GM19025 (cell line): Measurements from ENCODE around the gene FBXO31.
"Not testable (repeated sequence)": the region's sequence is repeated elsewhere in the genome, so short reads cannot be mapped to it uniquely, and the experiment has no call there.

Experiments
- ATAC-seq: cut with Tn5 transposase; IDR thresholded peaks from one replicate; pipeline ENCODE4 v1.9.1; 2021; ENCODE audit warnings: mild to moderate bottlenecking, low read depth, moderate library complexity; ENCODE audit not compliant: unreplicated experiment

Gene FBXO31

DNA sequence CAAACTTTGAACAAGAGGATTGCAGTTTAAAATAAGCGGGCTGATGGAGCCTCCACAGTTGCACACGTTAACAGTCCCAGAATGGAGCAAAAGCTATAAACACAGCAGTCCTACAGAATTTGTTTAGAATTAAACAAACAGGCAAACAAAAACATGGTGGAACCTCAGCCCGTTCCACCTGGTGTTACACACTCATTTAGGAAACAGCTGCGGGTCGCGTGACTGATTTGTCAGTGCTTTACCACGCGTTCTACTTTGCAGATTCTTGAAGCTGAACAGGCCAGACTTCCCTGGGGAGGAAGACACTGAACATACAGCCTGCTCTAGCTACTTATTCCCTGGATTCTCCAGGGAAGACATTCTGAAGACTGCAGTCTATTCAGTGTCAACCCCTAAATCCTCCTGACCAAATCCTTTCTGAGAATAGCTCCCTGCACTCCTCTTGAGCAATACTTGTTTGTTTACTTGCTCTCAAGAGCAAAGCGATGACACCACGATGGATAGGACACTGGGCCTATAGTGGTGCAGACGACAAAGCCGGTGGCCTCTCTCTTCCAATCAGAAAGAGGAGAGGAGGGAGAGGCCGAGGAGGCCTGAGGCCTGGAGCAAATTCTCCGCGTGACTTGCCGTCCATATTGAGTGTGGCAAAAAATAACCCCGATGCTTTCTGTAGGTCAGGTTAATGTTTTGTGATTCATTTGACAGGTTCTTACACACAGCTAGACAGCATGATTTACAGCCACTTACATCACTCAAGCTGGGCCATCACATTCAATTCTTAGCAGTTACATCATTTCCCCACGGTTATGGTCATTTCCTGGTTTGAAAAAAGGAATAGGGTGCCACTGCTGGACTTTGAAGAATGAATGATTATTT, 4.6 kb upstream of the FBXO31 start:
- peak; percentile 45 for ATAC-seq

DNA sequence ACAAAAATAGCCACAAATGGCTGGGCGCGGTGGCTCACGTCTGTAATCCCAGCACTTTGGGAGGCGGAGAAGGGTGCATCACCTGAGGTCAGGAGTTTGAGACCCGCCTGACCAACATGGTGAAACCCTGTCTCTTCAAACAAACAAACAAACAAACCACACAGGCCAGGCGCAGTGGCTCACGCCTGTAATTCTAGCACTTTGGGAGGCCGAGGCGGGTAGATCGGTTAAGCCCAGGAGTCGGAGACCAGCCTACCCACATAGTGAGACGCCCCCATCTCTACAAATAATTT, 1.2 kb upstream of the FBXO31 start:
- not testable (repeated sequence) for ATAC-seq

DNA sequence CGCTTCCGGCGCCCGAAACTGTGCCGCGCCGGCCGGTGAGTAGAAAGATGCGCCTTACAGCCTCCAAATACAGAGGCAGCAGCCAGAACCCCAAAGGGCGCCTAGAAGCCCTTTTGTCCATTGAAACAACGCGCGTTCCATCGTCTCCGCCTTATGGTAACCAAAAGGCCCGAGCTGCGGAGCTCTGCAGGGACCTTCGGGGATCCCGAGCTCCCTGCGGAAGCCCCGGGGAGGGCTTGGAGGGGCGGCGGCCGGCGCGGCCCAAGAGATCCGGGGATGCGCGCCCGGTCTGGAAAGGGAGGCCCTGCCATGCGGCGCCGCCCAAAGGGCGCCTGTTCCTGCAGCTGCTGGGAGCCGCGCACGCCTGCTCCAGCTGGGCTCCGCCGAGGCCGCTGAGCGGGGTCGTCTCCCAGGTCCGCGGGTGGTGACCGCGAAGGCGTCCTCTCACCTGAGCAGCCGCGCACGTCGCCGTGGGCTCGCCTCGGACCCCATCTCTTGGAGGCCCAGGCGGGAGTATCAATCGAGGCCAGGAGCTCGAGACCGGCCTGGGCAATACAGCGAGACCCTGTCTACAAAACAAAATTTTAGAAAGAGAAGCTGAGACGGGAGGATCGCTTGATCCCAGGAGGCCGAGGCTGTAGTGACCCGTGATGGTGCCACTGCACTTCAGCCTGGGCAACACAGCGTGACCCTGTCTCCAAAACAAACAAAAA, 742 bp upstream of the FBXO31 start:
- ATAC-seq = peak; percentile 30

DNA sequence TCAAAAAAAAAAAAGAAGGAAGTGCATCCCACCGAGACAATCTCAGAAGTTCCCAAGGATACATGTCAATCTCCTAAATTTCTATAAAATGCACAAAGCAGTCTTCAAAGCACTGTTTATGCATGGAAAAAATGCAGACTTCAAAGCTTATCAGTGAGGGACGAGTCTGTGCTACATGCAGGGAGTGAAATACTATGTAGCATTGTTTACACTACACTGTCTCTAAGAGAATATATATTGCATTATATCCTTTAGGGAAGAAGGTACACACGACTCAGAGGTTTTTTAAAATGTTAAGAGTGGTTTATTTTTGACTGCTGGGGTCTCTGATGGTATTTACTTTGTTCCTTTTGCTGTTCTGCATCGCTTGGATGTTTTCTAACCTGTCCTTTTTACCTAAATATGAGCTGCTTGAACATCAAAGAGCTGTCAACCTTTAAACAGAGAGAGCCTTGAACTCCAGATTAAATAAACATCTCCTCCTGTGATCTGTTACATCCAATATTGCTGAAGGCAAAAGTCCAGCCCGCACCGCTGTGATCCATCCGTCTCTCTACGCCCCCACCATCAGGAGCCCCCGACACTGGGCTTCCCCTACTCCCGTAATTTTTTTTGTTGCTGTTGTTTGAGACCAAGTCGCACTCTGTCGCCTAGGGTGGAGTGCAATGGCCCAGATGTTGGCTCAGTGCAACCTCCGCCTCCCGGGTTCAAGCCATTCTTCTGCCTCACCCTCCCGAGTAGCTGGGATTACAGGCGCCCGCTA, 1.4 kb downstream of the FBXO31 start:
- no peak for ATAC-seq

DNA sequence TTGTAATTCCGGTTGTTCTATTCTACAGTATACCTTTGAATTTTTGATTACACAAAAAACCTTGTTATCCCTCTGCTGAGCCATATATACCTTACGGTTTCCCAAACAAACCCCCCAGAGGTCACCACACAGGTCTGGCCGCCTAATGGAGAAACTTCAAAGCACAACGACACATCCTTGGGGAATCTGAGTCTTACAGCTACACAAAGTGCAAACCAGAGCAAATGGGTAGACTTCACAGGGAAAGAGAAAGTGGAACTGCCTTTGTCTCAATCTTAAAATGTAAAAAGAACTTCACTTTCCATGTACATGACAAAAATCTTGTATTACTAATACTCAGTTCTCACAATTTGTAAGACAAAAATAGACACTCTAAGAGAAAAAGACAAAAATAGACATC, 2.7 kb downstream of the FBXO31 start:
- ATAC-seq = no peak

DNA sequence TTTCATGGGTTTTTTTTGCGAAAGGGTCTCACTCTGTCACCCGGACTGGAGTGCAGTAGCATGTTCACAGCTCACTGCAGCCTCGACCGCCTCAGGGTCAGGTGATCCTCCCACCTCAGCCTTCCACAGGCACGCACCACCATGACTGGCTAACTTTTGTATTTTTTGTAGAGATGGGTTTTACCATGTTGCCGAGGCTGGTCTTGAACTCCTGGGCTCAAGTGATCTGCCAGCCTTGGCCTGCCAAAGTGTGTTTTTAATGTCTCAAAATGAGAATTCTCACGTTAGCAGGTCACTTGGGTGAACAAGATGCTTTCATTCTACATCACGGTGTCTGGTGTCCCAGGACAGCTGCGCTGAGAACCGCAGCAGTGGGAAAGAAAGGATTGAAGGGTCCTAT, 3.2 kb downstream of the FBXO31 start:
- ATAC-seq = no peak

DNA sequence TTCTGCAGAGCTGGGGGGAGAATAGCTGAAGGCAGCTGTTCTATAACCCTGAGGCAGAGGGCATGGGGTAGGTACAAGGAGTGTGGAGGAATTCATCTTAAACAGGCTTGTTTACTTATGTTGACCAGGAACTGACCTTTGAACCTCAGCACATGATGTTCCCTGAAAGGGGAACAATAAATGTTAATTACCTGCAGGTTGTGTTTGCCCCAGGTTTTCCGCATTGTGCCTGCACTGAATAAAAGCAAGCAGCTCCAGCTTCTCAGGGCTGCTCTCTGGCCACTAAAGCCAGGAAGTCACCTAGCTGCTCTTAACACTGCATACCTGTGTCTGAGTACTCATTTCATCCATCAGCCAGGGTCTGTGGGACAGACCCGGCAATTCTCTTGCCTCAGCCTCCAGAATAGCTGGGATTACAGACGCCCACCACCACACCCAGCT, 4.2 kb downstream of the FBXO31 start:
- ATAC-seq = not testable (repeated sequence)

DNA sequence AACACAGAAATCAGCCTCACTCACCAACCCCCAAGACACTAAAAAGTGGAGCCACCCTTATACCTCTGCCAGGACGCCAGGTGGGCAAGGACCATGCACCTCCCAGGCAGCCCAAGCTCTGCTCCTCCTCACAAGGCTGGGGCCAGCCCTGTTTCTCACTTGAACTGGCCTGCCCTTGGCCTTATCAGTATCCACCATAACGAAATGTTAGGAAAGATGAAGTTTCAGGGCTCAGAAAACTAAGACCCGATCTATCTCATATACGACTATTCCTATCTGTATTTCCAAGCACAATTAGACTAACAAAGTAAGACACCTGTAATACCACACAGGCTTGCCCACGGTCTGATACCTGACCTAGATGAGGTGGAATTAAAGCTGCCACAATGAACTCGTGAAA, 6.9 kb downstream of the FBXO31 start:
- no peak for ATAC-seq

DNA sequence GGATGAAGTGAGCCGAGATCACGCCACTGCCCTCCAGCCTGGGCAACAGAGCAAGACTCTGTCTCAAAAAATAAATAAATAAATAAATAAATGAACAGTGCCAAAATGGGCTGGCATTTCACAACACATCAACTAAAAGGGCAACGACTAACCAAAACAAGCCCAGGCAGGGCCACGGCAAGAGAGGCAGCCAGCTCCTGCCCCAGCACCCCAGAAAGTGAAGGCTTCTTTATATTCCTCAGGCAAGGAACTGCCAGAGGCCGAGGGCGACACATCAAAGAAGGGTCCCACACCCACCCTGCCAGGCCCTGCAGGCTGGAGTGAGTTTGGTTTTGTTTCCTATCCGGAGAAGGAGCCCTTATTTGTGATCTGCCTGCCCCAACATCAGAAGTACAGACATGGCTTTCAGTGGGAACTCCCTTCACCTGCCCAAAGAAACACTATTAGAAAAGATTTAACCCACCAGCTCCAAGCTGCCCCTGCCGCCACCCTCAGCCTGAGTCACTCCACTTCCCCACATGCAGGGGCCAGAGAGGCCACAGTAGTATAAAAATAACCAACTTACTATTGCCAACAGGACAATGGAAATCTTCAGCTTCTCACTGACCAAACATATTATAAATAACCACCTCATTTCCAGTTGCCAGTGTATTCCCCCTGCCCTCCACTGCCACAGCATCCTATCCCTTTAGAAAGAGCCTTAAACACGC, 8.0 kb downstream of the FBXO31 start:
- ATAC-seq = no peak

DNA sequence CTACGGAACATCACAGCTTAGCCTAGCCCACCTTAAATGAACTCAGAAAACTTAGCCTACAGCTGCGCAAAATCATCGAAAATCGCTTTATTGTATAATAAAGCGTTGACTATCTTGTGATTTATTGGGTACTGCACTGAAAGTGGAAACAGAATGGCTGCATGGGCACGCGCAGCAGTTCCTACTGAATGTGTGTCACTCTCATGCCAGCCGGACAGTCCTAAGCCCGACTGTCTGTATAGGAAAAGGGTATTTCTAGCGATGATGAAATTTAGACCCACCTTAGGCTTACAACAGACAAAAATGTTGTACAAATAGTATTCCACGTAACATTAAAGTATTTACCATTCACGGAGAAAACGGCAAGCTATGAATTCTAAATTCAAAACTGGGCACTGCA, 9.3 kb downstream of the FBXO31 start:
- ATAC-seq = no peak

DNA sequence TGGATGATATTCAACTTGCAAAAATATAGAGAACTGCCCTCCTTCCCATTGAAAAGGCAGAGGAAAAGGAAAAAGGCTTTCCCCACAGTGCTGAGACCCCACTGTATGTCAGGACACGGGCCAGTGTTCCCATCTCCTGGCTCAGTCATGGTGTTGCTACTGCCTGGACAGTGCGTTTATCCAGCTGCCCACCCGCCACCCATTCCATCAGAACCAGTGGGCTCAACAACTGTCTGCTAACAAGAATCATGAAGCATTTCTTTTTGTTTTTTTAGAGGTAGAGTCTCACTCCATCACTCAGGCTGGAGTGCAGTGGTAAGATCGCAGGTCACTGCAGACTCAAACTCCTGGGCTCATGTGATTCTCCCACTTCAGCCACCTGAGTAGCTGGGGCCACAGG, 11.3 kb downstream of the FBXO31 start:
- no peak for ATAC-seq

DNA sequence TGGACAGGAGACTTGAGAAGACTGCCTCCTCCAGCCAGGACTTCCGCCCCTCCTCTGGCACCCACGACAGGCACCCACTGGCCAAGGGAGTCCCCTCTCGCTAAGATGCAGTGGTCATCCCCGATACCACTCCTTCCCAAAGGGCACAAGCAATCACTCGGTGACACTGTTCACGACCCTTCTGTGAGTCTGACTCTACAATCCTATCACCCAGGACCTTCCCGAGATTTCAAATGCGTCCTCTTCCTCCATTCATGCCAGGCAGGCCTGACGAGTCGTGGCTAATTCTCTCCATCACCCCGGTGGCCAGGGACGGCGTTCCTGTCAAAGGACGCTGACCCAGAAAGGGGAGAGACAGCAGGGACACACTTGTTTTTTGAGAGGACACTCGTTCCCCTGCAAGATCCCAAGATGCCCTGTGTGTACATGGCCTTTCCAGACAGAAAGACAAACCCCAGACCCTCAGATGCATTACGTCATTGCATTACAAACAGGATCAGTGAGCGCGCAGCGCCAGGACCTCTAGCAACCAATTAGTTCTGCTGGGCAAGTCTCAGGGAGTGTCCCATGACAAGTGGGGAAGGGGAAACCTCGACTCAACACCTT, 12.2 kb downstream of the FBXO31 start:
- no peak for ATAC-seq

DNA sequence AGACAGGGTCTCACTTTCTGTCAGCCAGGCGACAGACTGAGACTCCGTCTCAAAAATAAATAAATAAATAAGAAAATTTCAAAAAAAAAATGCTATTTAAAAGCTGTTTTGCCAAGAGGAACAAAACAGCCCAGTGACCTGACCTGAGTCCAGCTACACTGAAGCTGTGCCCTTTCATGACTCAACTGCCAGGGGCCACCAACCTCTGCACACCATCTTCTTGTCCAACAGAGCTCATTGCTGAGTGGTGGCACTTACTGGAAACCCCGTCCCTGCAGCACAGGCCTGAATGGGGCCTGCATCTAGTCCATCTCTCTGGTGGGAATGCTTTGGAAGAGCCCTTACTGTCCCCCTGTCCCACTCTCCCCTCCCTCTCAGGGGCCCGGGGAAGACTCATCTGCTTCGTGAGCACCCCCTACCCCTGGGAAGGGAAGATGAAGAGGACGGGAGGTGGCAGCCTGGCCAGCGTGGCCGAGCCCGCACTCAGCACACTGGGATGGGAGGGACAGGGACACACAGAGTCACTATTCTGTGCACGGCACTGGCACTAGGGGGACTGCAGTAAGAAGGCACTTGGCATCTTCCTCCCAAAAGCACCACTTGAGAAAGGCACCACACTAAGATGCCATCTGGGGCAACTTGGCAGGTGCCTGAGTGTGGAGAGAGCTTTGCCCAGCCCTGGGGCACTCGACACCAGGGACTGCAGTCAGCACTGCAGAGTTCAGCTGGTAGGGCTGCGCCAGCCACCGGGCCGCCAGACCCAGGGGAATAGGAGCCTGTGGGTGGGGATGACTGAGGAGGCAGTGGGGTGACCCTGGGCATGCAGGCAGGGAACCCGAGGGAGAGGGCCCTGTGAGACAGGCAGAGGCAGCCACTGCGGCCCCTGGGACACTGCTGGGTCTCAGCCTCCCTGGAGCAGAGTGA, 13.5 kb downstream of the FBXO31 start:
- ATAC-seq = no peak

DNA sequence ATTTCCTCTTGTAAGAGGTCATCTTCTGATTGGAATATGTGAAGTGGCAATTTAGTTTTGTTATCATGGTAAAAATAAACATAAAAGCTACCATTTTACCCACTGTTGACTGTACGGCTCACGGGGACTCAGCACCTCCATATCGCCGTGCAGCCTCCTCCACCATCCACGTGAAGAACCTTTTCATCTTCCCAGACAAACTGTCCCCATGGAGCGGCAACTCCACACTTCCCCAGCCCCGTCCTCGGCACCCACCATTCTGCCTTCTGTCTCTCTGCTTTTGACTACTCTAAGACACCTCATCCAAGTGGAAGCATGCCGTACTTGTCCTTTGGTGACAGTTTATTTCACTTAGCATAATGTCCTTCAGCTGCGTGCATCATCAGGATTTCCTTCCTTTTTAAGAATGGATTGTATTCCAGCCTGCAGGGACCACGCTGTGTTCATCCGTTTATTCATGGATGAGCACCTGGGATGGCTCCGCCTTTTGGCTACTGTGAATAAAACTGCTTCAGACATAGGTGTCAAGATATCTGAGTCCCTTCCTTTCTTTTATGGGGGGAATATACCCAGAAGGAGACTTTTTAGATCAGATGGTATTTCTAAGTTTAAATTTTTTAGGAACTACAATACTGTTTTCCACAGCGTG, 14.3 kb downstream of the FBXO31 start:
- ATAC-seq = no peak

DNA sequence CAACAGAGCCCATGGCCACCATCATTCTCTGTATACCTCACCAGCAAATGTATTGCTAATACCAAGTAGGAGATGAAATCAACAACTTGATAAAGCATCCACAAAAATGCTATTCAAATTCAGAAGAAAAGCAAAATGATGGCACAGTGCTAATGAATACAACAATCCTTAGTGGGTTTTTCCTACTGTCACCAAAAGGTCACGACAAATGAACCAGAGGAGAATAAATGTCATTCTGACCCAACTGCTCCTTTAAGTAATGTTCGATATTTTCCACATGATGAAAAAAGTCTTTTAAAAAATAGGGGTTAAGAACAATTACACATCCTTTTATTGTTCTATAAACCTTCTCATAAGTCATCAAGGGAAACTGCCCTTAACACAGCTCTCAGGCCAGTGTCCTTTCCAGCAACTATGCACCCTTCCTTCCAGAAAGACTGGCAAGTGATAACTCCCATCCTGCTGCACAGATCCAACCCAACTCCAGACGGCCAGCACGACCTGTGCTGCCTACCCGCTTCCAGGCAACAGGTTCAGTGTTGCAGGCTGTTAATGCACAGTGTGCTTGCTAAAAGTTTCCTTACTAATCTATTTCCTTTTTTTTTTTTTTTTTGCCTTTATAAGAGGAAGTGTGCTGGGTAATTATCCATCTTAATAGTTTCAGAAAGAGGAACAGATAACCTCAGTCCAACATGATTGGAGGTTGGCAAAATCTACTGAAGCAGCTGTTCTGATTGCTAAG, 15.4 kb downstream of the FBXO31 start:
- no peak for ATAC-seq

DNA sequence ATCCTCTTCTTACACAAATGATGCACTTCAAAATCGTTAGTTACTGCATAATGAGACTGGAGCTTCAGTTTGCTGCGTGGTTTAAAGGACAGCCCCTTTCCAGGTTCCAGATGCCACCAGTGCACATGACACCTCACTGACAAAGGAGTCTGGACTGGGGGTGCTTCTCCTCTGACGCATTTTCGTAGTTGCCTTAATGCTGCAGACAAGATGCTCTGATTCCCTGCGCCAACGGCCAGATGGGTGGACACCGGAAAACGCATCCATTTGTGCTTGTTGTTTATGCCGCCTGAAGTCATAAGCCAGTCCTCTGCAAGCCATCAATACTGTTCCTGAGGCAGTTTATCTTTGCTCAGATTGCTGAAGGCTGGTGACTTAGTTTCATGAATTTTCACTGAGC, 16.0 kb downstream of the FBXO31 start:
- no peak for ATAC-seq

DNA sequence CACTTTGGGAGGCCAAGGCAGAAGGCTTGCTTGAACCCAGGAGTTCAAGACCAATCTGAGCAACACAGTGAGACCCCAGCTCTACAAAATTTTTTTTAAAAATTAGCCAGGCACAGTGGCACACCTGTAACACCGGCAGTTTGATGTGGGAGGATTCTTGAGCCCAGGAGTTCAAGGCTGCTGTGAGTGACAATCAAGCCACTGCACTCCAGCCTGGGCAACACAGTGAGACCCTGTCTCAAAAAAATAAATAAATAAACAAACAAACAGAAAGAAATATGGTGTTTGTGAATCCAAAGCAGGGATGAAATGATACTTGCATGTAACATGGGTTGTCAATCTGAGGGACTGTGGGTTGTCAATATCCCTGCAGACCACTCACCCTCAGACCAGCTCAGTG, 16.6 kb downstream of the FBXO31 start:
- no peak for ATAC-seq

DNA sequence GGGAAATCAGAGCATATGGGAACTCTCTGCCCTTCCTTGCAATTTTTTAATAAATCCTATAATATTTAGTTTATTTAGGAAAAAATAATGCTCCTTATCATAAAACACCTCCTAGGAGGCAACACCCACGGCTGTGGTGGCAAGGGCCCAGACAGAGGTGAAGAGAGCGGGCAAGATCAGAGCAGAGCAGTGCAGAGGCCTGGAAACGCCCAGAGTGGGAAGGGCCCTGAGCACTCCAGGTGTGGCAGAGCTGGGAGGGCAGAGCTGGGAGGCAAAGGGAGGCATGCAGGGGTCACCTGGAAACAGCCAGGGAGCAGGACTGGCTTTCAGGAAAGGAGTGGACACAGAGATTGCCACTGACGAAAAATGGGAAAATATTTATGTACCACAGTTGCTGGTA, 17.3 kb downstream of the FBXO31 start:
- no peak for ATAC-seq
